ENCODE measurements around the gene FBXW11.

GRCh38 chr5:171965745-171966144 lies 40.7 kb downstream of the FBXW11 start:
- no peak for TF ChIP-seq CTCF (IDR thresholded peaks at IDR 0.05)
- TF ChIP-seq POLR2AphosphoS5 (IDR thresholded peaks at IDR 0.05): no peak
- no peak for TF ChIP-seq POLR2A (IDR thresholded peaks at IDR 0.05)
- TF ChIP-seq EP300 (IDR thresholded peaks at IDR 0.05; ENCODE audit: low read depth): no peak

Measured in transverse colon (tissue), 4 donors.